Measurements from ENCODE around the gene SFRP2.

DNA sequence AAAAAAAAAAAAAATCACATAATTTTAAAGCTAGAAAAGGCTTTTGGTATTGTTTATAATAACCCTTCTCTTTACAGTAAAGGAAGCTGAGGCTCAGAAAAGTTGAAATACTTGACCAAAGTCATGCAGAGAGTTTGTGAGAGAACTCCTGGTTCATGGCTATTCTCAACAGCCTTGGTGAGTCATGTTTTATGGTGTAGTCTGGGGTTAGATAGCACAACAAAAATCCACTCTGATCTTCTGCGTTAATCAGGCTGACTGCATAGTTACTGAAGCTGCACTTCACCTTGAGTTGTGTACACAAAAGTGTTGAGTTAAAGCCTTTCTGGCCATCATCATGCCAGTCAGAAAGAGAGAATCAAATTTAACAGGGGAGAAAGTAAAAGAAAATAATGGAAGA lies 19.3 kb upstream of the SFRP2 start:
- TF ChIP-seq, protein P1, sequence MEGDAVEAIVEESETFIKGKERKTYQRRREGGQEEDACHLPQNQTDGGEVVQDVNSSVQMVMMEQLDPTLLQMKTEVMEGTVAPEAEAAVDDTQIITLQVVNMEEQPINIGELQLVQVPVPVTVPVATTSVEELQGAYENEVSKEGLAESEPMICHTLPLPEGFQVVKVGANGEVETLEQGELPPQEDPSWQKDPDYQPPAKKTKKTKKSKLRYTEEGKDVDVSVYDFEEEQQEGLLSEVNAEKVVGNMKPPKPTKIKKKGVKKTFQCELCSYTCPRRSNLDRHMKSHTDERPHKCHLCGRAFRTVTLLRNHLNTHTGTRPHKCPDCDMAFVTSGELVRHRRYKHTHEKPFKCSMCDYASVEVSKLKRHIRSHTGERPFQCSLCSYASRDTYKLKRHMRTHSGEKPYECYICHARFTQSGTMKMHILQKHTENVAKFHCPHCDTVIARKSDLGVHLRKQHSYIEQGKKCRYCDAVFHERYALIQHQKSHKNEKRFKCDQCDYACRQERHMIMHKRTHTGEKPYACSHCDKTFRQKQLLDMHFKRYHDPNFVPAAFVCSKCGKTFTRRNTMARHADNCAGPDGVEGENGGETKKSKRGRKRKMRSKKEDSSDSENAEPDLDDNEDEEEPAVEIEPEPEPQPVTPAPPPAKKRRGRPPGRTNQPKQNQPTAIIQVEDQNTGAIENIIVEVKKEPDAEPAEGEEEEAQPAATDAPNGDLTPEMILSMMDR (IDR thresholded peaks at IDR 0.05; ENCODE audit: borderline replicate concordance, extremely low read depth, low read length, poor library complexity, severe bottlenecking), result no peak
- no peak for TF ChIP-seq EZH2 (IDR thresholded peaks at IDR 0.05; ENCODE audit: borderline replicate concordance, low read depth, low read length, severe bottlenecking)
